AG04449 (cell line): ENCODE results near the gene TMEM168.

Experiments used
- CTCF ChIA-PET: fragments of 350-600 bp; formaldehyde crosslinking; extraction: SDS; loops from one replicate; lab custom pipeline; 2021; ENCODE audit warnings: antibody characterized with exemption; lab: Yijun Ruan, JAX
- POLR2A ChIA-PET: fragments of 400-600, 350-600 bp; formaldehyde crosslinking; extraction: SDS; loops from one replicate; lab custom pipeline; 2020; ENCODE audit warnings: antibody characterized with exemption, inconsistent platforms; lab: Yijun Ruan, JAX
- DNase-seq: peaks from one replicate; pipeline ENCODE4 v3.0.0-alpha.2; 2010; ENCODE audit warnings: low read depth, low spot score
- H3K4me3 ChIP-seq: 2 replicates; pipeline ENCODE4 v1.5.1; 2011; ENCODE audit warnings: low read depth, mild to moderate bottlenecking, control low read depth, low read length
- TF ChIP-seq, protein P1 (sequence below): IDR thresholded peaks from one replicate; pipeline ENCODE4 v1.5.1; 2011; ENCODE audit warnings: mild to moderate bottlenecking, moderate library complexity, low read length, control low read depth, inconsistent platforms; ENCODE audit not compliant: insufficient read depth; ENCODE audit errors: missing control alignments

The TMEM168 gene

DNA sequence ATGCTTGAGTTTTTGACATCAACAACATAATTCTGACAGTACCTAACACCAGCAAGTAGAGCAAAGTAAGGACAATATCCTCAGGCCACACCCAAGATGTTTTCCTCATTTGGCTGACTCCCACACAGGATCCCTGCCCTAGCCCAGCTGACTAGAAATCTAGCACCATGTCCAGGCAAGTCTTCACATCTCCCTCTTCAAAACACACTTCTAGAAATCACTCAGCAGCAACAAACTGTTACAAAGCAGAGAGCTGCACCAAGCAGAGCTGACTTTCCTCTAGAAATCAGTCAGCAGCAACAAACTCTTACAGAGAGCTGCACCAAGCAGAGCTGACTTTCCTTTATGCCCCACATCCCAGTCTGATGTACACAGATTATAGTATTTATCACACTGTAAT is 7.7 kb downstream of the TMEM168 start:
- CTCF ChIA-PET, result no interaction called here
- DNase-seq, result no peak
- POLR2A ChIA-PET, result no interaction called here
- no peak overlapping the region for H3K4me3 ChIP-seq
- TF ChIP-seq, protein P1, sequence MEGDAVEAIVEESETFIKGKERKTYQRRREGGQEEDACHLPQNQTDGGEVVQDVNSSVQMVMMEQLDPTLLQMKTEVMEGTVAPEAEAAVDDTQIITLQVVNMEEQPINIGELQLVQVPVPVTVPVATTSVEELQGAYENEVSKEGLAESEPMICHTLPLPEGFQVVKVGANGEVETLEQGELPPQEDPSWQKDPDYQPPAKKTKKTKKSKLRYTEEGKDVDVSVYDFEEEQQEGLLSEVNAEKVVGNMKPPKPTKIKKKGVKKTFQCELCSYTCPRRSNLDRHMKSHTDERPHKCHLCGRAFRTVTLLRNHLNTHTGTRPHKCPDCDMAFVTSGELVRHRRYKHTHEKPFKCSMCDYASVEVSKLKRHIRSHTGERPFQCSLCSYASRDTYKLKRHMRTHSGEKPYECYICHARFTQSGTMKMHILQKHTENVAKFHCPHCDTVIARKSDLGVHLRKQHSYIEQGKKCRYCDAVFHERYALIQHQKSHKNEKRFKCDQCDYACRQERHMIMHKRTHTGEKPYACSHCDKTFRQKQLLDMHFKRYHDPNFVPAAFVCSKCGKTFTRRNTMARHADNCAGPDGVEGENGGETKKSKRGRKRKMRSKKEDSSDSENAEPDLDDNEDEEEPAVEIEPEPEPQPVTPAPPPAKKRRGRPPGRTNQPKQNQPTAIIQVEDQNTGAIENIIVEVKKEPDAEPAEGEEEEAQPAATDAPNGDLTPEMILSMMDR, result no peak

DNA sequence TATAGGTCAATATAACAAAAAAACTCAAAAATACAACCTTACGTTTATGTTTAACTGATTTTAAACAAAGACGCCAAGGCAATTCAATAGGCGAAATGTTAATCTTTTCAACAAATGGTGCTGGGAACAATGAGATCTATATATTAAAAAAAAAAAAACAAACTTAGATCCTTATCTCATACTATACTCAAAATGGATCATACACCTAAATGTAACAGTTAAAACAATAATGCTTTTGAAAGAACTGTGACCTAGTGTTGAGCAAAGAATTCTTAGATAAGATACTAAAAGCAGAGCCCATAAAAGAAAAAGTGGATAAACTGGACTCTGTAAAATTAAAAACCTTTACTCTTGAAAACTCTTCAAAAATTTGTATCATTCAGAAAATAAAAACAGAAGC is 8.6 kb downstream of the TMEM168 start:
- no peak overlapping the region for H3K4me3 ChIP-seq
- no peak for DNase-seq
- POLR2A ChIA-PET, result no interaction called here
- CTCF ChIA-PET, result no interaction called here
- TF ChIP-seq, protein P1, result no peak

DNA sequence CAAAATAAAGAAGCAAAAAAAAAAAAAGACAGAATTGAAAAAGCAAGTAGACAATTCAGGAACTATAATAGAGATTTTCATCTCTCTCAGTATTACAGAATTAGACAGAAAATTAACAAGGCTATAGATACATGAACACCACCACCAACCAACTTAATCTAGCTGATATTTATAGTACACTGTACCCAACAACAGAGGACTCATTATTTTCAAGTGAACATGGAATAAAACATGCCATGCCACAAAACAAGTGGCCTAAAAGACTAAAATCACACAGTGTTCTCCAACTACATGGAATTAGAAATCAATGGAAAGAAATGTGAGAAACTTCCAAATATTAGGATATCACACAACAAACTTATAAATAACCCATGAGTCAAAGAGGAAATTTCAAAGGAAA is 9.1 kb downstream of the TMEM168 start:
- no peak overlapping the region for H3K4me3 ChIP-seq
- CTCF ChIA-PET, result no interaction called here
- POLR2A ChIA-PET, result no interaction called here
- TF ChIP-seq, protein P1, result no peak
- no peak for DNase-seq

DNA sequence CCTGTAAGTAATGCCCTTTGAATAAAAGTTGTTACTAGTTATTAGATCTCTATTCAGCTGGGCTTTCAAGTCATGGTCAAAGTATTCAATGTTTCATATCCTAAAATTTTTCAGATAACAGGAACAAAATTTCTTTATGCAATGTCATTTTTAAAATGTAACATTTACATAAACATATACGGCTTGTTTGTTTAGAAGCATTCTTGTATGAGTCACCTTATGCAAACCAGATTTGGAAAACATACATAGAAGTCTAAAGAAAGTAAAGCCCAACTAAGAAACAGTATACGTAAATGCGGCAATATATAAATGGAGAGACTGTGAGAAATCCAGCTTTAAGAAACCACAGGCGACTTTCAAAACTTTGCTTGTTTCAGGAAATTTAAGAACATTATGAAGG is 10.5 kb downstream of the TMEM168 start:
- CTCF ChIA-PET, result interaction anchor here (1.1 to 1.3 kb wide), 2 partner anchors 10 to 11 kb away, joined by 3 to 4 read pairs; partner anchors contain the start of gene TMEM168
- no peak for DNase-seq
- H3K4me3 ChIP-seq, result no peak overlapping the region
- TF ChIP-seq, protein P1, result no peak
- POLR2A ChIA-PET, result interaction anchor here (1.5 kb wide), 1 partner anchor 10 kb away, joined by 4 read pairs; no protein-coding TSS in a partner anchor

- CTCF ChIA-PET, result no interaction called here
- POLR2A ChIA-PET, result no interaction called here
- TF ChIP-seq, protein P1, result no peak
- DNase-seq, result no peak
- no peak overlapping the region for H3K4me3 ChIP-seq
Measured at GRCh38 chr7:112777406-112777805, 12.8 kb downstream of the TMEM168 start.

- POLR2A ChIA-PET, result no interaction called here
- H3K4me3 ChIP-seq, result no peak overlapping the region
- CTCF ChIA-PET, result interaction anchor here (1.2 kb wide), 1 partner anchor 96 kb away, joined by 3 read pairs; no protein-coding TSS in a partner anchor
- TF ChIP-seq, protein P1, result no peak
- no peak for DNase-seq
Measured at GRCh38 chr7:112771166-112771565, 19.0 kb downstream of the TMEM168 start.
